T-helper 2 cell treated with Interferon-gamma antibody and Interleukin-4, amounts not matched to agents 100 ng/mL and 5 ng/mL, for 36 hours (primary cell): ENCODE measurements around the gene DGCR6. TPM values are rescaled to one million over a fixed set of nuclear protein-coding genes. Genes with fewer than 3 reads are reported as not detected.
"Not testable (repeated sequence)": the region's sequence is repeated elsewhere in the genome, so short reads cannot be mapped to it uniquely, and the experiment has no call there.

ENCODE experiments used
- intact Hi-C: fragments of 100-400 bp; cut with micrococcal nuclease; formaldehyde crosslinking; loops from one replicate; pipeline ENCODE4 v1.15.1; 2023
- total RNA-seq: library from RNA; stranded (reverse); gene quantifications from 2 replicates; pipeline ENCODE4 v1.2.3, GENCODE V29; 2022

DGCR6 gene
- total RNA-seq, 1 donor from 2014 or later = 0.80 TPM

GRCh38 chr22:18960166-18960820 is 54.2 kb downstream of the DGCR6 start:
- intact Hi-C loops = not testable (repeated sequence)

GRCh38 chr22:18961201-18961600 is 55.1 kb downstream of the DGCR6 start:
- intact Hi-C loops = not testable (repeated sequence)

Other genes starting within 250 kb of the DGCR6 start
- 0.32 TPM in 1 of 2 replicates, not detected in the other for gene PRODH, start 30.0 kb downstream of the DGCR6 start, total RNA-seq
- gene DGCR2, start 216.1 kb downstream of the DGCR6 start, total RNA-seq = 29.3 and 31.7 TPM in 2 replicates
- gene TSSK2, start 225.0 kb downstream of the DGCR6 start, total RNA-seq = not detected in 2 replicates
- gene ESS2, start 238.3 kb downstream of the DGCR6 start, total RNA-seq = 18.0 and 20.0 TPM in 2 replicates
- not detected in 2 replicates for gene GSC2, start 244.0 kb downstream of the DGCR6 start, total RNA-seq